DMS 273 treated with DMSO at 0.1 percent for 48 hours (cell line): ENCODE data around the gene EYS.

Source experiments
- DNase-seq: peaks from one replicate; lab custom pipeline; 2025; lab: John Stamatoyannopoulos, UW

Gene EYS

GRCh38 chr6:65202738-65203137, 504.3 kb downstream of the EYS start:
- DNase-seq = no peak

DNA sequence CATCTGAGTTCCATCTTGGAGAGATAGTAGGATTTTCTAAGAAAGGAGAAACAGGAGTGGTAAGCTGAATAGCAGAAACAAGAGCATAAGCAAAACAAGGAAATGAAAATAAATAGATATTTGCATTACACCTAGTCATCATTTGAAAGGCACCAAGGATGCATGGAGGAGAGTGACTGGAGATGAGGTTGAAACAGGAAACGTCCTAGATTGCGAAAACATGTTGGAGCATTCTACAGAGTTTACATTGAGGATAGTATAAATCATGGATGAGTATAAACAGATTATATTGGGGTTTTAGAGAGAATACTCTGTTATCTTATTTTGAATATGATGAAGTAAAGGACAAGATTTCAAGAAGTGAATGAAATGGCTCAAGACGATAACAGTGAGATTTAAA, 507.3 kb downstream of the EYS start:
- DNase-seq = no peak

DNA sequence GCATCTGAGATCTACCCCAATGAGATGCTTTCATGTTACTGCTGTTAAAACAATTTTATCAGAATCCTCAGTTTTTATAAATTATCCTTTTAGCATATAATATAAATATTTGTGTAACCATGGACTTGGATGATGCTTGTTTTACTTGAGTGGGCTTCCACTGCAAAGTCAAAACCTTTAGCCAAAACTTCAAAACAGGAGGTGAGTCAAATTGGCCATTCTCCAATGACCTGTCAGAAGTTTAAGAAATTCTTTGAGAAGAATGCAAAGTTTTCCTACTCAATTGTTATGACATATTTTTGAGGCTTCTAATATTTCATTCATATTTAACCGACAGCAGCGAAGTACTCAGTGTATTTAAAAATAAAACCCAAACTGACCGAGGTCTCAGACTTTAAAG, 507.9 kb downstream of the EYS start:
- no peak for DNase-seq

- no peak for DNase-seq
Observed at GRCh38 chr6:65191471-65191870, 515.6 kb downstream of the EYS start.

GRCh38 chr6:65189236-65189881, 517.7 kb downstream of the EYS start:
- DNase-seq = no peak

DNA sequence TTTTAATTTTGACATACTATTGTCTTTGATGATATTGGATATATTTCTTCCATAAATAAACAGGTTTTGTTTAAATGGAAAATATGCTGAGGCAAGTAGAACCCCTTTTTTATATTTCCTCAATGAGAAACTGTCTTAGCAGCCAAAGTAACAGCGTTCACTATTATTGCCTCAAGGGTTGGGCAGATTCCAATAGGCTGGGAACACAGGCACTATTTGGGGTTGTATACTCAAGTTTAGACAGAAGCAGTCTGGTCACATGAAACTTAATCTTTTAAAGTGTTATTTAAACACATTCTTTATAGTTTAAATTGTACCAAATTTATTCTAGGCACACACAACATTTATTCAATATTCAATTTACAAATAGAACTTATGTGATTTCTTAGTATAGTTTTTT, 520.2 kb downstream of the EYS start:
- DNase-seq = no peak

DNA sequence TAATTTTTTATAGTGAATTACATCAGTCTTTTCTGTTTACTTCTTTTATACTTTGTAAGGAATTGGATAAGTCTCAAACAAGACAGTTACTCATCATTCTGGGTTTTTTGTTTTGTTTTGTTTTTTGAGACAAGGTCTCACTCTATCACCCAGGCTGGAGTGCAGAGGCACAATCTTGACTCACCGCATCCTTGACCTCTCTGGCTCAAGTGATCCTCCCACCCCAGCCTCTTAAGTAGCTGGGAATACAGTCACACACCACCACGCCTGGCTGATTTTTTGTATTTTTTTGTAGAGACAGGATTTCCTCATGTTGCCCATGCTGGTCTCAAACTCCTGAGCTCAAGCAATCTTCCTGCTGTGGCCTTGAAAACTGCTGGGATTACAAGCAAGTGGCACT, 524.3 kb downstream of the EYS start:
- DNase-seq = peak; percentile 27

GRCh38 chr6:65170273-65170672, 536.8 kb downstream of the EYS start:
- no peak for DNase-seq

DNA sequence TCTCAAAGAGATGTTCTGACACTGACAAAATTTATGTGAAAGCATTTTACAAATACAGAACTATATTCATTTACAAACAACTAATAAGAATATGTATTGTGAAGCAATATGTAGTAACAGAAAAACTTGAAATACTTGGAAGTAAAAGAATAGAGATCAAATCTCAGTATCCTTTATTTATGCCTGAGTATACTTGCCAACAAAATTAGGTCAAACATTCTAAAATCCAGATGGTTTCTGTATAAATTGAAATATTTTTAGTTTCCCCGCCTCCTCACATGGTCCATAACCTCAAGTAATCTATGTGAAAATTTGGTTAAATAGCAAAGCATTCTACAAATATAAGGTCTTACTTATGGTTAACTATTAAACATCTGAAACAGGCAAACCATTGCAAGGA, 545.4 kb downstream of the EYS start:
- no peak for DNase-seq

DNA sequence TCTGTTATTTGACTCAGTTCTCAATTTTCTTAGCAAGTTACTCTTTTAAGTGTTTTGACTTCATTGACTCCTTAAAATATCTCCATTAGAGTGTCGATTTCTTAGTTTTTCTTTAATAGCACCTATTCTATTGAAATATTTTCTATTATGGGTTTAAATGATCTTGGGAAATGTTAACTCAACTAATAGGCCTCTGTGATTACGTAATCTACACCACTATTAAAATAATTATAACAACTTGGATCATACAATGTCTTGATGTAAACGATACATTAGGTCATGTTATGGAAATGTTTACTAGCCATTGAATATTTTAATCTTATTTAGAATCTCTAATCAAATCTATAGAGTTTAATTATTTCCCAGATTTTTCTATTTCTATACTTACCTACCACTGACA, 550.0 kb downstream of the EYS start:
- DNase-seq = no peak

GRCh38 chr6:65155083-65155482, 551.9 kb downstream of the EYS start:
- no peak for DNase-seq

DNA sequence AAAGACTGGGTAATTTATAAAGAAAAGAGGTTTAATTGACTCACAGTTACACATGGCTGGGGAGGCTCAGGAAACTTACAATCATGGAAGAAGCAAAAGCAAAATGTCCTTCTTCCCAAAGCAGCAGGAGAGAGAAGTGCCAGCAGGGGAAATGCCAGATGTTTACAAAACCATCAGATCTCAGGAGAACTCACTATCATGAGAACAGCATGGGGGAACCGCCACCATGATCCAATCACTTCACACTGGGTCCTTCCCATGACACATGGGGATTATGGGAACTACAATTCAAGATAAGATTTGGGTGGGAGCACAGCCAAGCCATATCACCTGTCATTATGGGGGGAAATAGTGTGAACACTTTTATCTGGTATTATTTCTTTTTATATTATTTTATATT, 557.2 kb downstream of the EYS start:
- DNase-seq = no peak

DNA sequence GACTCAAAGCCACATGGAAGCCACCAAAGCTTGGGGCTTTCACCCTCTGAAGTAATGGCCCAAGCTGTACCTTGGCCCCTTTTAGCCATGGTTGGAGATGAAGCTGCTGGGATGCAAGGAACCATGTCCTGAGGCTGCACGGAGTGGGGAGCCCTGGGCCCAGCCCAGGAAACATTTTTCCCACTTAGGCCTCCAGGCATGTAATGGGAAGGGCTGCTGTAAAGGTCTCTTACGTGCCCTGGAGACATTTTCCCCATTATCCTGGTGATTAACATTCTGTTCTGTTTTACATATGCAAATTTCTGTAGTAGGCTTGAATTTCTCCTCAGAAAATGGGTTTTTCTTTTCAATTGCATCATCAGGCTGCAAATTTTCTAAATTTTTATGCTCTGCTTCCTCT, 558.2 kb downstream of the EYS start:
- no peak for DNase-seq

DNA sequence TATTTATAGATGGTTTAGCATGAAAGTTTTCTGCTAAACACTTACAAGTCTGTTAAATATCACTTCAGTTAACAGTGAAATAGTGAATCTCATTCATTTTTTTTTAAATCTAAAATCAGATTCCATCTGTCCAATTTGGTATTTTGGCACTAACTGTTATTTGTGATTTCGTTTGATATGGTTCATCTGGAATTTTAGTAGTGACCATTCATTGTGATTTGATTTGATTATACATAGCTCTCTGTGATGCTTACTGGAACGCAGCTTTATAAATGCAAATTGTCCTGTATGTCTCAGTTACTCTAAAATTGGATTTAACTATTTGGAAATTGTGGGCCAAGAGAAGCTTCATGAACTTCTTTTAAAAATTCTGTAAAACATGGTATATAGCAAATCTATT, 571.5 kb downstream of the EYS start:
- DNase-seq = no peak

DNA sequence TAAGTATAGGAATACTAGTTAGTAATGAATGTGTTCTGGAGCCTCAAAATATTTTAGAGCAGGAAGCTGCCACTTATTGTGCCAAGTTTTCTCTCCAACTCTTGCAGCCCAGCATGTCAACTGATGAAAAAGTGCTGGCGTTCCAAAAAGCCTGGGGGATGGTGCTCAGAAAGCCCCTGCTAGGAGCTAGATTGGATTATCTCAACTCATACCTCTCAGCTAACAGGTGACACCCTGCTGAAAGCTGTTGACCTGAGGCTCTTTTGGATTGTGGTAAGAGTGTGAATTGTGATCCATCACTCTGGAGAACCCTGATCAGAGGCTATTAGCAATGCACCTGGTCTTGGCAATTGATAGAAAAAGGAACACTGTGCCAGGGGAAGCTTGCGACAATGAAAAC, 580.4 kb downstream of the EYS start:
- DNase-seq = no peak

DNA sequence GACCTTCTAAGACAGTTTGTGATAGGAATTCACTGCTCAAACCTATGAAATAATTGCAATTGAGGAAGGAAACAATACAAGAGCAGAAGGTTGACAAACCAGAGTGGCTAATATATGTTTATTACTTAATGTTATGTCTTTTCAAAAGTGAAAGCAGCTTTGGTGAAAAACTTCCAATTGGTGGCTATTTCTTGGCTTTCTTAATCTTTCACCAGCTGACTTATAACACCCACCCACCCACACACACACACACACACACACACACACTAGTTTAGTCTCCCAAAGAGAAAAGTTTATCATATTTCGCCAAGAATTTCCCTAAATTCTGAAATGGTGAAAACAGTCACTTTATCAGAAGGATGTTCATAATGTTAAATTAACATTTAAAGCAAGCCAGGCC, 583.5 kb downstream of the EYS start:
- no peak for DNase-seq

DNA sequence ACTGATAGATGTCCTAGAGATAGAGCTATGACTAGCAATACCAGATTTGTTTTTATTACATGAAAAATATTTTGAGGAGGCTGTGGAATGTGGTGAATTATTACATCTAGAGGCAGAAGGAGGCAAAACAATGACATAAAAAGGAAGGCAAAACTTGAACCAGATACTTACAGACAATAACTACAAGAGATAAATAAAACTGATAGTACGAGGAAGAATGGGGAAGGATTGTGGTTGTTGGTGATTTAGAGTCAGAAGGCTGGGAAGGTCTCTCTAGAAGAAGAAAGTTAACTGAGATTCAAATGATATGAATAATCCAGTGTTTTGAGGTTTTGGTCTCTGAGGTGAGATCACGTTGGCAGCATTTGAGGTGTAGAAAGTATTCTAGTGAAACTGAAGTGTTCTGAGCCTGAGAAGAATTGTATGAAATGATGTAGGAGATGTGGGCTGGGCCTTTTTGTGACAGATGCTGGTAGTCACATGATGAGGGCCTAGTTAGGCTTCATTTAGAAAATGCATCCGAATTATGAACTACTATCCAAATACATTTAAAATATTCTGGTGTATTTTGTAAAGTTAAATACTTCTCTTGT, 589.1 kb downstream of the EYS start:
- no peak for DNase-seq

GRCh38 chr6:65116326-65116725, 590.7 kb downstream of the EYS start:
- no peak for DNase-seq

DNA sequence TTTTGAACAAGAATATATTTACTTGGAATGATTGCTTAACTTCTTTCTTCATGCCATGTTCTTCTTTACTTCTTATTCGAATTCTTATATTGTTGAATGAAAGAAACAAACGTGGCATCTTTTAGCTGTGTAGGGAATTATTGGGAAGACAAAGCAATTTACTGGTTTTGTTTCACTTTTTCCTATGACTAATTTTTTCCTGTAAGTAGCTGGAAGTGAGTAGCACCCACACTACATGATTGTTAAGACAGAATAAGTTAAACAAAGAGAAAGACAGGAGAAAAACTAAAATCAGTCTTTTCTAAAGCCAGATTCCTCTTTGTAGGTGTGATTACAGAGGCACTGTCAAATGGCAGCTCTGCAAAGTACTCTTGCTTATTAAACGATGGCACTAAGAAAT, 593.4 kb downstream of the EYS start:
- DNase-seq = no peak

DNA sequence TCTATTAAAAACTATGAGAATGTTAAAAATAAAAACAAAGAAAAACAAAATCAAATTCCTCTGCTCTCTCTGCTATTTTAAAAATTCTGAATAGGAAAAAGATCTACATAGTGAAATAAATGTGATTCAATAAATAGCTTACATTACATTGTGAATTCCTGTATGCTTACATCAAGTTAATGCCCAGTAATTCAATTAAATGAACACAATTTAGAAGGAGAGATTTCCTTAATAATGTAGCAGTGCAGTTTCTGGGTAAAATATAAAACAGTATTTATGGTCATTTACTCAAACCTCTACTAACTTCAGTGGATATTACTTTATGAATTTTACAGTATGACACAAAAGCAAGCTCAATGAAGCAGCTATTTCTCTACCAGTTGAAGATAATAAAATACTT, 594.6 kb downstream of the EYS start:
- DNase-seq = no peak

GRCh38 chr6:65110031-65110430, 597.0 kb downstream of the EYS start:
- DNase-seq = no peak

DNA sequence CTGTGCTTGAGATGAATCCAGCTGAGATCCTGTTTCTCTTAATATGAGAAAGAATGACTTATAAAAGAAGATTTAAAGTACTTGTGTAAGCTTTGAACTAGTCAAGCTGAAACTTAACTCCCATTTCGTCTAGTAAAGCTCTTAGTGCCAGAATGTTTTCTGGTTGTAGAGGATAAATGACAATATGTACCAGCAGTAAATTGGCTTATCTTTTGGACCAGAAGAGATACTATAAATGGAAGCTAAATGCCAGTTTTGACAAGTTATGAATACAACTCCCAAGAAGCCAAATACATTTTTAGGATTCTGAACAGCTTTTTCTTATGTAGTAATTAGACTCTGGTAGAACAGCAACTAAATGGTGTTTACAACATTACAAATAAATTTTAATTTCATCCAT, 608.7 kb downstream of the EYS start:
- no peak for DNase-seq

GRCh38 chr6:65091561-65091960, 615.5 kb downstream of the EYS start:
- no peak for DNase-seq

DNA sequence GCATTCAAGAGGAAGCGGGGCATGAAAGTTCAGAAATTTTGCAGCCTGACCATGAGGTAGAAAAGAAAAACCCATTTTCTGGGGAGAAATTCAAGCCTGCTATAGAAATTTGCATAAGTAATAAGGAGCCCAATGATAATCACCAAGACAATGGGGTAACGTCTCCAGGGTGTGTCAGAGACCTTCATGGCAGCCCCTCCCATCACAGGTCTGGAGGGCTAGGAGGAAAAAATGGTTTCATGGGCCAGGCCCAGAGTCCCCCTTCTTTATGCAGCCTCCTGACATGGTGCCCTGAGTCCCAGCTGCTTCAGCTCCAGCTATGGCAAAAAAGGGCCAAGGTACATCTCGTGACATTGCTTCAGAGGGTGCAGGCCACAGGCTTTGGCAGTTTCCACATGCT, 618.5 kb downstream of the EYS start:
- DNase-seq = no peak
